ENCODE results near the gene RPL36AL.

DNA sequence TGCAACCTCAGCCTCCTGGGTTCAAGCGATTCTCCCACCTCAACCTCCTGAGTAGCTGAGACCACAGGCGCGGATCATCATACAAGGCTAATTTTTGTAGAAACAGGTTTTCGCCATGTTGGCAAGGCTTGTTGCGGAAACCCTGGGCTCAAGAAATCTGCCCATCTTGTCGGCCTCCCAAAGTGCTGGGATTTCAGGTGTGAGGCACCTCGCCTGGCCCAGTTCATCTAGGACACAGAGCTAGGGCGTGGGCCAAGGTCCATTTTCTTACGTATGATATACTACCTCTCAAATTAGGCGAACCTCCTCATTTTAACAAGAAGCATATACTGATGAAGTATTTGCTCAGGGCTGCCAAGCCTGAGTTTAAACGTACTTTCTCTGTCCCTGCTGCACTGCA, 36.4 kb downstream of the RPL36AL start:
- TF ChIP-seq, protein P1, sequence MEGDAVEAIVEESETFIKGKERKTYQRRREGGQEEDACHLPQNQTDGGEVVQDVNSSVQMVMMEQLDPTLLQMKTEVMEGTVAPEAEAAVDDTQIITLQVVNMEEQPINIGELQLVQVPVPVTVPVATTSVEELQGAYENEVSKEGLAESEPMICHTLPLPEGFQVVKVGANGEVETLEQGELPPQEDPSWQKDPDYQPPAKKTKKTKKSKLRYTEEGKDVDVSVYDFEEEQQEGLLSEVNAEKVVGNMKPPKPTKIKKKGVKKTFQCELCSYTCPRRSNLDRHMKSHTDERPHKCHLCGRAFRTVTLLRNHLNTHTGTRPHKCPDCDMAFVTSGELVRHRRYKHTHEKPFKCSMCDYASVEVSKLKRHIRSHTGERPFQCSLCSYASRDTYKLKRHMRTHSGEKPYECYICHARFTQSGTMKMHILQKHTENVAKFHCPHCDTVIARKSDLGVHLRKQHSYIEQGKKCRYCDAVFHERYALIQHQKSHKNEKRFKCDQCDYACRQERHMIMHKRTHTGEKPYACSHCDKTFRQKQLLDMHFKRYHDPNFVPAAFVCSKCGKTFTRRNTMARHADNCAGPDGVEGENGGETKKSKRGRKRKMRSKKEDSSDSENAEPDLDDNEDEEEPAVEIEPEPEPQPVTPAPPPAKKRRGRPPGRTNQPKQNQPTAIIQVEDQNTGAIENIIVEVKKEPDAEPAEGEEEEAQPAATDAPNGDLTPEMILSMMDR (IDR thresholded peaks at IDR 0.05): no peak
- TF ChIP-seq POLR2AphosphoS5 (IDR thresholded peaks at IDR 0.05) (no peak), POLR2A (IDR thresholded peaks at IDR 0.05; ENCODE audit: low read depth) (no peak), EP300 (IDR thresholded peaks at IDR 0.05) (no peak)
